ENCODE measurements around the gene MARCHF6.
"Not testable (repeated sequence)": the region's sequence is repeated elsewhere in the genome, so short reads cannot be mapped to it uniquely, and the experiment has no call there.

MARCHF6 gene

GRCh38 chr5:10323588-10324488, 29.7 kb upstream of the MARCHF6 start:
- DNase-seq (ENCODE audit: low read depth in 2 of 2, low spot score in 1 of 2), result no peak

GRCh38 chr5:10324518-10325370, 28.8 kb upstream of the MARCHF6 start:
- no peak for DNase-seq (ENCODE audit: low read depth in 2 of 2, low spot score in 1 of 2)

GRCh38 chr5:10328323-10328722, 25.2 kb upstream of the MARCHF6 start:
- no peak for DNase-seq (ENCODE audit: low read depth in 2 of 2, low spot score in 1 of 2)

GRCh38 chr5:10329446-10329819, 24.1 kb upstream of the MARCHF6 start:
- no peak for DNase-seq (ENCODE audit: low read depth in 2 of 2, low spot score in 1 of 2)

GRCh38 chr5:10329820-10330481, 23.5 kb upstream of the MARCHF6 start:
- no peak for DNase-seq (ENCODE audit: low read depth in 2 of 2, low spot score in 1 of 2)

GRCh38 chr5:10330511-10331230, 22.8 kb upstream of the MARCHF6 start:
- DNase-seq (ENCODE audit: low read depth in 2 of 2, low spot score in 1 of 2), result no peak

GRCh38 chr5:10331341-10331796, 22.1 kb upstream of the MARCHF6 start:
- DNase-seq (ENCODE audit: low read depth in 2 of 2, low spot score in 1 of 2), result no peak

- no peak for DNase-seq (ENCODE audit: low read depth in 2 of 2, low spot score in 1 of 2)
Observed at GRCh38 chr5:10332301-10332700, 21.2 kb upstream of the MARCHF6 start.

- DNase-seq (ENCODE audit: low read depth in 2 of 2, low spot score in 1 of 2), result no peak
Observed at GRCh38 chr5:10333154-10334006, 20.1 kb upstream of the MARCHF6 start.

- no peak for DNase-seq (ENCODE audit: low read depth in 2 of 2, low spot score in 1 of 2)
Observed at GRCh38 chr5:10334831-10335230, 18.7 kb upstream of the MARCHF6 start.

GRCh38 chr5:10335711-10336470, 17.6 kb upstream of the MARCHF6 start:
- DNase-seq (ENCODE audit: low read depth in 2 of 2, low spot score in 1 of 2), result no peak

- no peak for DNase-seq (ENCODE audit: low read depth in 2 of 2, low spot score in 1 of 2)
Observed at GRCh38 chr5:10337107-10337506, 16.4 kb upstream of the MARCHF6 start.

GRCh38 chr5:10337986-10338385, 15.5 kb upstream of the MARCHF6 start:
- DNase-seq (ENCODE audit: low read depth in 2 of 2, low spot score in 1 of 2), result no peak

GRCh38 chr5:10338686-10339057, 14.8 kb upstream of the MARCHF6 start:
- DNase-seq (ENCODE audit: low read depth in 2 of 2, low spot score in 1 of 2), result no peak

- DNase-seq (ENCODE audit: low read depth in 2 of 2, low spot score in 1 of 2), result no peak
Observed at GRCh38 chr5:10339058-10339811, 14.3 kb upstream of the MARCHF6 start.

GRCh38 chr5:10339958-10340357, 13.5 kb upstream of the MARCHF6 start:
- DNase-seq (ENCODE audit: low read depth in 2 of 2, low spot score in 1 of 2), result no peak

GRCh38 chr5:10343486-10343885, 10.0 kb upstream of the MARCHF6 start:
- DNase-seq (ENCODE audit: low read depth in 2 of 2, low spot score in 1 of 2), result no peak

GRCh38 chr5:10344461-10345106, 8.9 kb upstream of the MARCHF6 start:
- DNase-seq (ENCODE audit: low read depth in 2 of 2, low spot score in 1 of 2), result not testable (repeated sequence)
